Esophagus (tissue), 2 donors: Measurements from ENCODE around the gene ENHO. TPM values are rescaled to one million over a fixed set of nuclear protein-coding genes. Genes with fewer than 3 reads are reported as not detected.

ENCODE experiments used
- H3K27ac ChIP-seq, 2 donors: one replicate each; pipeline ENCODE4 v1.5.1; 2013; ENCODE audit warnings: low read depth in 2 of 2, mild to moderate bottlenecking in 2 of 2, inconsistent platforms in 1 of 2, low read length in 1 of 2, moderate library complexity in 1 of 2
- H3K27me3 ChIP-seq, 2 donors: one replicate each; pipeline ENCODE4 v1.6.1; 2013; ENCODE audit warnings: low read length in 2 of 2, control low read depth in 1 of 2, mild to moderate bottlenecking in 1 of 2; ENCODE audit not compliant: insufficient read depth in 2 of 2, control insufficient read depth in 1 of 2
- H3K36me3 ChIP-seq, 2 donors: one replicate each; pipeline ENCODE4 v1.6.1; 2013; ENCODE audit warnings: low read length in 1 of 2; ENCODE audit not compliant: control insufficient read depth in 2 of 2, insufficient read depth in 2 of 2
- H3K4me1 ChIP-seq, 2 donors: one replicate each; pipeline ENCODE4 v1.6.1; 2013; ENCODE audit warnings: low read length in 1 of 2; ENCODE audit not compliant: control insufficient read depth in 2 of 2, insufficient read depth in 2 of 2
- H3K4me3 ChIP-seq, 2 donors: one replicate each; pipeline ENCODE4 v1.5.1; 2013; ENCODE audit warnings: low read length in 2 of 2, mild to moderate bottlenecking in 2 of 2, low read depth in 1 of 2, moderate library complexity in 1 of 2
- H3K9me3 ChIP-seq, 2 donors: one replicate each; pipeline ENCODE4 v1.6.1; 2013; ENCODE audit warnings: mild to moderate bottlenecking in 2 of 2, low read depth in 1 of 2, low read length in 1 of 2, moderate library complexity in 1 of 2; ENCODE audit not compliant: control insufficient read depth in 2 of 2, insufficient read depth in 1 of 2
- WGBS, 2 donors: extraction: QIAGEN DNeasy Blood & Tissue Kit; methylation state at CpG; one replicate each; pipeline ENCODE4 v1.1.7; 2013; 5-methylcytosine and 5-hydroxymethylcytosine counted together
- polyA plus RNA-seq, 2 donors: library from polyadenylated mRNA; stranded (reverse); fragments of 200-250 nt; gene quantifications; one replicate each; pipeline ENCODE4 v1.2.3, GENCODE V29; 2013
- donor health status: healthy with polysubstance abuse.
- donor health status: Bipolar disorder and iron deficiency.

Gene ENHO
- polyA plus RNA-seq, 2 donors: 0.31 to 0.39 TPM

GRCh38 chr9:34519321-34520020 lies 3.3 kb downstream of the ENHO start:
- Histone ChIP-seq H3K36me3 (no peaks in the 10 kb centered on the region), H3K9me3 (no peaks in the 10 kb centered on the region), H3K4me3 (no peak overlapping the region), H3K27me3 (no peaks in the 10 kb centered on the region), H3K27ac (no peak overlapping the region), H3K4me1 (peaks cover 0 to 2% of the 10 kb centered on the region in 2 donors)
- WGBS, 2 donors: 75 to 76% methylated on average over 2 of the region's 2 CpGs

GRCh38 chr9:34518896-34519295 lies 3.9 kb downstream of the ENHO start:
- Histone ChIP-seq H3K36me3 (no peaks in the 10 kb centered on the region), H3K4me1 (peaks cover 0 to 2% of the 10 kb centered on the region in 2 donors), H3K27ac (no peak overlapping the region), H3K4me3 (no peak overlapping the region), H3K27me3 (no peaks in the 10 kb centered on the region), H3K9me3 (no peaks in the 10 kb centered on the region)
- 89 to 91% methylated on average over 2 of the region's 2 CpGs for WGBS, 2 donors

- H3K27ac ChIP-seq: no peak overlapping the region
- peaks cover 0 to 2% of the 10 kb centered on the region in 2 donors for H3K4me1 ChIP-seq
- no peaks in the 10 kb centered on the region for H3K9me3 ChIP-seq
- no peaks in the 10 kb centered on the region for H3K27me3 ChIP-seq
- no peak overlapping the region for H3K4me3 ChIP-seq
- 75 to 81% methylated on average over 6 of the region's 6 CpGs for whole genome bisulfite sequencing, 2 donors
- H3K36me3 ChIP-seq: no peaks in the 10 kb centered on the region
Observed at GRCh38 chr9:34518110-34518616, 4.6 kb downstream of the ENHO start.

GRCh38 chr9:34517185-34517584 lies 5.6 kb downstream of the ENHO start:
- Histone ChIP-seq H3K9me3 (no peaks in the 10 kb centered on the region), H3K27me3 (no peaks in the 10 kb centered on the region), H3K4me3 (no peak overlapping the region), H3K27ac (no peak overlapping the region), H3K4me1 (no peaks in the 10 kb centered on the region), H3K36me3 (no peaks in the 10 kb centered on the region)
- 86 to 88% methylated on average over 7 of the region's 7 CpGs for WGBS, 2 donors

GRCh38 chr9:34515959-34516358 lies 6.8 kb downstream of the ENHO start:
- Histone ChIP-seq H3K27ac (no peak overlapping the region), H3K4me1 (no peaks in the 10 kb centered on the region), H3K9me3 (no peaks in the 10 kb centered on the region), H3K4me3 (no peak overlapping the region), H3K36me3 (no peaks in the 10 kb centered on the region), H3K27me3 (no peaks in the 10 kb centered on the region)
- WGBS, 2 donors: 94 to 95% methylated on average over 3 of the region's 3 CpGs

- Histone ChIP-seq H3K4me3 (no peak overlapping the region), H3K36me3 (no peaks in the 10 kb centered on the region), H3K27me3 (no peaks in the 10 kb centered on the region), H3K27ac (no peak overlapping the region), H3K9me3 (no peaks in the 10 kb centered on the region), H3K4me1 (no peaks in the 10 kb centered on the region)
- WGBS, 2 donors: 91 to 92% methylated on average over 3 of the region's 3 CpGs
Observed at GRCh38 chr9:34514816-34515215, 8.0 kb downstream of the ENHO start.

- H3K36me3 ChIP-seq: no peaks in the 10 kb centered on the region
- H3K27ac ChIP-seq: no peak overlapping the region
- no peaks in the 10 kb centered on the region for H3K27me3 ChIP-seq
- no peak overlapping the region for H3K4me3 ChIP-seq
- no peaks in the 10 kb centered on the region for H3K4me1 ChIP-seq
- H3K9me3 ChIP-seq: no peaks in the 10 kb centered on the region
- WGBS, 2 donors: 92 to 95% methylated on average over 8 of the region's 8 CpGs
Observed at GRCh38 chr9:34514401-34514800, 8.4 kb downstream of the ENHO start.

- H3K4me3 ChIP-seq: no peak overlapping the region
- H3K27me3 ChIP-seq: no peaks in the 10 kb centered on the region
- no peak overlapping the region for H3K27ac ChIP-seq
- WGBS, 2 donors: 71 to 87% methylated on average over 2 of the region's 2 CpGs
- no peaks in the 10 kb centered on the region for H3K36me3 ChIP-seq
- H3K9me3 ChIP-seq: no peaks in the 10 kb centered on the region
- H3K4me1 ChIP-seq: no peaks in the 10 kb centered on the region
Observed at GRCh38 chr9:34513567-34514214, 9.1 kb downstream of the ENHO start.

- Histone ChIP-seq H3K4me1 (no peaks in the 10 kb centered on the region), H3K4me3 (no peak overlapping the region), H3K36me3 (no peaks in the 10 kb centered on the region), H3K27ac (no peak overlapping the region), H3K9me3 (no peaks in the 10 kb centered on the region), H3K27me3 (no peaks in the 10 kb centered on the region)
- 71 to 77% methylated on average over 9 of the region's 9 CpGs for WGBS, 2 donors
Observed at GRCh38 chr9:34512131-34513078, 10.4 kb downstream of the ENHO start.
